Measurements from ENCODE around the gene SNAP47.

Gene SNAP47

GRCh38 chr1:227796359-227796915 lies 61.2 kb downstream of the SNAP47 start:
- H3K4me1 Mint-ChIP-seq, result no peaks in the 10 kb centered on the region
- no peak overlapping the region for H3K4me3 Mint-ChIP-seq
- no peaks in the 10 kb centered on the region for H3K9me3 Mint-ChIP-seq

GRCh38 chr1:227797144-227797543 lies 61.9 kb downstream of the SNAP47 start:
- H3K27ac Mint-ChIP-seq (ENCODE audit: low read depth), result no peak overlapping the region
- no peaks in the 10 kb centered on the region for H3K4me1 Mint-ChIP-seq
- ATAC-seq (replicated peaks; ENCODE audit: extremely low read depth, poor library complexity, severe bottlenecking) (no peak), DNase-seq (ENCODE audit: low spot score in 2 of 2) (no peak)
- H3K4me3 Mint-ChIP-seq, result no peak overlapping the region
- no peaks in the 10 kb centered on the region for H3K36me3 Mint-ChIP-seq (ENCODE audit: insufficient read depth)
- no peaks in the 10 kb centered on the region for H3K9me3 Mint-ChIP-seq
- no peaks in the 10 kb centered on the region for H3K27me3 Mint-ChIP-seq

More at GRCh38 chr1:227796359-227796915, 61.2 kb downstream of the SNAP47 start:
- Mint-ChIP-seq H3K27me3 (no peaks in the 10 kb centered on the region), H3K36me3 (ENCODE audit: insufficient read depth) (peaks cover under 1% of the 10 kb centered on the region), H3K27ac (ENCODE audit: low read depth) (no peak overlapping the region)
- DNase-seq (ENCODE audit: low spot score in 2 of 2), result no peak
- ATAC-seq (replicated peaks; ENCODE audit: extremely low read depth, poor library complexity, severe bottlenecking), result no peak

- H3K36me3 Mint-ChIP-seq (ENCODE audit: insufficient read depth), result no peaks in the 10 kb centered on the region
- H3K4me3 Mint-ChIP-seq, result no peak overlapping the region
- no peaks in the 10 kb centered on the region for H3K9me3 Mint-ChIP-seq
- no peaks in the 10 kb centered on the region for H3K27me3 Mint-ChIP-seq
- no peak overlapping the region for H3K27ac Mint-ChIP-seq (ENCODE audit: low read depth)
- no peak for DNase-seq (ENCODE audit: low spot score in 2 of 2)
- H3K4me1 Mint-ChIP-seq, result no peaks in the 10 kb centered on the region
- ATAC-seq (replicated peaks; ENCODE audit: extremely low read depth, poor library complexity, severe bottlenecking), result no peak
These were observed 62.4 kb downstream of the SNAP47 start for GRCh38 chr1:227797625-227798024.

GRCh38 chr1:227798078-227798802 lies 63.0 kb downstream of the SNAP47 start:
- no peak overlapping the region for H3K27ac Mint-ChIP-seq (ENCODE audit: low read depth)
- no peak for DNase-seq (ENCODE audit: low spot score in 2 of 2)
- H3K4me3 Mint-ChIP-seq, result no peak overlapping the region
- ATAC-seq (replicated peaks; ENCODE audit: extremely low read depth, poor library complexity, severe bottlenecking), result no peak
- H3K9me3 Mint-ChIP-seq, result no peaks in the 10 kb centered on the region
- peaks cover 3% of the 10 kb centered on the region for H3K27me3 Mint-ChIP-seq
- no peaks in the 10 kb centered on the region for H3K36me3 Mint-ChIP-seq (ENCODE audit: insufficient read depth)
- H3K4me1 Mint-ChIP-seq, result no peaks in the 10 kb centered on the region

DNA sequence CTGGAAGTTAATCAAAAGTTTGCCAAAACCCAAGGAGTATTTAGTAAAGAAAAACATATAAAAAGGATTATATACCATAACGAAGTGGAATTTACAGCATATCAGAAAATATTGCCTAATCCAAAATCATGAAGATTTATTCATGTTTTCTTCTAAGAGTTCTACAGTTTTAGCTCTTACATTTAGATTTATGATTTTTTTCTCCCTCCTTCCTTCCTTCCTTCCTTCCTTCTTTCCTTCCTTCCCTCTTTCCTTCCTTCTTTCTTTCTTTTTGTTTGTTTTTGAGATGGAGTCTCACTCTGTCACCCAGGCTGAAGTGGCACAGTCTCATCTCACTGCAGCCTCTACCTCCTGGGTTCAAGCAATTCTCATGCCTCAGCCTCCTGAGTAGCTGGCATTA lies 64.5 kb downstream of the SNAP47 start:
- Mint-ChIP-seq H3K27me3 (peaks cover 18% of the 10 kb centered on the region), H3K4me1 (no peaks in the 10 kb centered on the region), H3K36me3 (ENCODE audit: insufficient read depth) (no peaks in the 10 kb centered on the region), H3K9me3 (peaks cover 7% of the 10 kb centered on the region), H3K4me3 (no peak overlapping the region), H3K27ac (ENCODE audit: low read depth) (peak overlapping the region; percentile 33)
- ATAC-seq (replicated peaks; ENCODE audit: extremely low read depth, poor library complexity, severe bottlenecking), result no peak
- no peak for DNase-seq (ENCODE audit: low spot score in 2 of 2)

DNA sequence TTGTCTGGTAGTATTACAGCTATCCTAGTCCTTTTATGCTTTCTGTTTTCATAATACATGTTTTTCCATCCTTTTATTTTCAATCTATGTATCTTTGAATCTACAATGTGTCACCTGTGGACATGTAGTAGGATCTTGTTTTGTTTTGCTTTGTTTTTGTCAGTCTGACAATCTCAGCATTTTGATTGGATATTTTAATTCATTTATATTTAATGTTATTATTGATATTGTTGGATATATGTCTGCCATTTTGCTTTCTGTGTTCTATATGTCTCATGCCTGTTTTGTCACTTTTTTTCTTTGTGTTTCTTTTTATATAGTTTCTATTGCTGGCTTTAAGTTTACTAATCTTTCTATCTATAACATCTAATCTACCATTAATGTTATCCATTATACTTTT lies 68.7 kb downstream of the SNAP47 start:
- Mint-ChIP-seq H3K36me3 (ENCODE audit: insufficient read depth) (no peaks in the 10 kb centered on the region), H3K27me3 (peaks cover 22% of the 10 kb centered on the region), H3K27ac (ENCODE audit: low read depth) (no peak overlapping the region), H3K4me1 (peaks cover 15% of the 10 kb centered on the region), H3K4me3 (no peak overlapping the region), H3K9me3 (peaks cover 7% of the 10 kb centered on the region)
- DNase-seq (ENCODE audit: low spot score in 2 of 2) (no peak), ATAC-seq (replicated peaks; ENCODE audit: extremely low read depth, poor library complexity, severe bottlenecking) (no peak)

GRCh38 chr1:227805606-227806197 lies 70.5 kb downstream of the SNAP47 start:
- Mint-ChIP-seq H3K4me3 (no peak overlapping the region), H3K27me3 (peaks cover 22% of the 10 kb centered on the region), H3K4me1 (peaks cover 22% of the 10 kb centered on the region), H3K36me3 (ENCODE audit: insufficient read depth) (no peaks in the 10 kb centered on the region), H3K27ac (ENCODE audit: low read depth) (no peak overlapping the region), H3K9me3 (peaks cover 7% of the 10 kb centered on the region)
- DNase-seq (ENCODE audit: low spot score in 2 of 2), result no peak
- no peak for ATAC-seq (replicated peaks; ENCODE audit: extremely low read depth, poor library complexity, severe bottlenecking)

DNA sequence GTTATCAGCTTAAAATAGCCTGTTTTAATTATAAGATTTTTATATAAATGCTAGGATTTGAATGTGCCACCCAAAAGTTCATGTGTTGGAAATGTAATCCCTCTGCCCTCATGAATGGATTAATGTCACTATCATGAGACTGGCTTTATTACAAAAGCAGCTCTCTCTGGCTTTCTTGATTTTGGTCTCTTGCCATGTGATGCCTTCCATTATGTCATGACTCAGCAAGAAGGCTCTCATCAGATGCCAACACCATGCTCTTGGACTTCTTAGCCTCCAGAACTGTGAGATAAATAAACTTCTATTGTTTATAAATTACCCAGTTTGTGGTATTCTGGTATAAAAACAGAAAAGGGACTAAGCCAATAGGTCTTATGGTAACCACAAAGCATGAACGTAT lies 73.3 kb downstream of the SNAP47 start:
- Mint-ChIP-seq H3K36me3 (ENCODE audit: insufficient read depth) (no peaks in the 10 kb centered on the region), H3K27me3 (peaks cover 16% of the 10 kb centered on the region), H3K9me3 (peaks cover 7% of the 10 kb centered on the region), H3K27ac (ENCODE audit: low read depth) (peak overlapping the region; percentile 20), H3K4me3 (no peak overlapping the region), H3K4me1 (peaks cover 22% of the 10 kb centered on the region)
- ATAC-seq (replicated peaks; ENCODE audit: extremely low read depth, poor library complexity, severe bottlenecking) (no peak), DNase-seq (ENCODE audit: low spot score in 2 of 2) (no peak)

- H3K4me1 Mint-ChIP-seq, result peaks cover 22% of the 10 kb centered on the region
- H3K4me3 Mint-ChIP-seq, result no peak overlapping the region
- no peaks in the 10 kb centered on the region for H3K36me3 Mint-ChIP-seq (ENCODE audit: insufficient read depth)
- no peak for ATAC-seq (replicated peaks; ENCODE audit: extremely low read depth, poor library complexity, severe bottlenecking)
- peaks cover 6% of the 10 kb centered on the region for H3K9me3 Mint-ChIP-seq
- no peak for DNase-seq (ENCODE audit: low spot score in 2 of 2)
- H3K27ac Mint-ChIP-seq (ENCODE audit: low read depth), result peak overlapping the region; percentile 20
- peaks cover 12% of the 10 kb centered on the region for H3K27me3 Mint-ChIP-seq
These were observed 73.8 kb downstream of the SNAP47 start for GRCh38 chr1:227809026-227809425.

- H3K27ac Mint-ChIP-seq (ENCODE audit: low read depth), result no peak overlapping the region
- peaks cover 17% of the 10 kb centered on the region for H3K4me1 Mint-ChIP-seq
- peaks cover 6% of the 10 kb centered on the region for H3K9me3 Mint-ChIP-seq
- DNase-seq (ENCODE audit: low spot score in 2 of 2), result no peak
- no peak overlapping the region for H3K4me3 Mint-ChIP-seq
- ATAC-seq (replicated peaks; ENCODE audit: extremely low read depth, poor library complexity, severe bottlenecking), result no peak
- no peaks in the 10 kb centered on the region for H3K36me3 Mint-ChIP-seq (ENCODE audit: insufficient read depth)
- no peaks in the 10 kb centered on the region for H3K27me3 Mint-ChIP-seq
These were observed 78.7 kb downstream of the SNAP47 start for GRCh38 chr1:227813962-227814361.

GRCh38 chr1:227815468-227816409 lies 80.5 kb downstream of the SNAP47 start, which contains the start of gene PRSS38:
TSS of gene PRSS38 (plus strand) at chr1:227815675. CDS start at chr1:227815717, 42 bp downstream.
- H3K4me1 Mint-ChIP-seq, result peaks cover 10% of the 10 kb centered on the region
- no peaks in the 10 kb centered on the region for H3K36me3 Mint-ChIP-seq (ENCODE audit: insufficient read depth)
- ATAC-seq (replicated peaks; ENCODE audit: extremely low read depth, poor library complexity, severe bottlenecking), result no peak
- no peak within 1 kb of the TSS for H3K27ac Mint-ChIP-seq (ENCODE audit: low read depth)
- H3K4me3 Mint-ChIP-seq, result no peak within 1 kb of the TSS
- H3K27me3 Mint-ChIP-seq, result no peaks in the 10 kb centered on the region
- no peak for DNase-seq (ENCODE audit: low spot score in 2 of 2)
- H3K9me3 Mint-ChIP-seq, result peaks cover 6% of the 10 kb centered on the region

DNA sequence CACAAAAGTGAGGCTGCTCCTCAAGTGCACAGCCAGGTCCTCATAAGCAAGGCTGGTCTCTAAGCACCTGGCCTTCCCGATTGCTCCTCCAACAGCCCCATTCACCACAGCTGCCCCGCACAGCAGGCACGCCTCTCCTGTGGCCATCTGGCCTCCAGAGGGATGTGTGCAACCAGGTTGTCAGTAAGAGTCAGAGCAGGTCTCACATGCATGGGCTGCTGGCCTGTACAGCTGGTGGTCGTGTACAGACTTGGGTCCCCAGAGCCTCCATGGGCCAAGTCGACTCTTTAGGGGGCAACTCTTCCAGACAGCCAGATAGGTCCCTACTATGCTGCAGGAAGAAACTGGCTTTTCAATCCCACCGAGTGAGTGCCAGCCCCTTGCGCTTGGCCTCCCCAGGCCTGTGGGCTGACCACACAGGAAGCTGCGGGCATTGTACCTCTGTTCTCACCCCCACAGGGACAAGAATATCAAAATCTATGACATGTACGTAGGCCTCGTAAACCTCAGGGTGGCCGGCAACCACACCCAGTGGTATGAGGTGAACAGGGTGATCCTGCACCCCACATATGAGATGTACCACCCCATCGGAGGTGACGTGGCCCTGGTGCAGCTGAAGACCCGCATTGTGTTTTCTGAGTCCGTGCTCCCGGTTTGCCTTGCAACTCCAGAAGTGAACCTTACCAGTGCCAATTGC lies 81.7 kb downstream of the SNAP47 start:
- peaks cover 13% of the 10 kb centered on the region for H3K9me3 Mint-ChIP-seq
- DNase-seq (ENCODE audit: low spot score in 2 of 2) (no peak), ATAC-seq (replicated peaks; ENCODE audit: extremely low read depth, poor library complexity, severe bottlenecking) (peak; percentile 52)
- H3K36me3 Mint-ChIP-seq (ENCODE audit: insufficient read depth), result peaks cover 2% of the 10 kb centered on the region
- no peaks in the 10 kb centered on the region for H3K27me3 Mint-ChIP-seq
- peaks cover 10% of the 10 kb centered on the region for H3K4me1 Mint-ChIP-seq
- peak overlapping the region; percentile 20 for H3K4me3 Mint-ChIP-seq
- H3K27ac Mint-ChIP-seq (ENCODE audit: low read depth), result no peak overlapping the region

All from central memory CD8-positive, alpha-beta T cell (primary cell).